ENCODE results near the gene PAK5. TPM values are rescaled to one million over a fixed set of nuclear protein-coding genes. Genes with fewer than 3 reads are reported as not detected.

Gene PAK5
- total and polyA plus RNA-seq, 9 of the 15 experiments (the other 6 are each of a cell fraction or from before 2014, with no cell fraction given) = not detected

DNA sequence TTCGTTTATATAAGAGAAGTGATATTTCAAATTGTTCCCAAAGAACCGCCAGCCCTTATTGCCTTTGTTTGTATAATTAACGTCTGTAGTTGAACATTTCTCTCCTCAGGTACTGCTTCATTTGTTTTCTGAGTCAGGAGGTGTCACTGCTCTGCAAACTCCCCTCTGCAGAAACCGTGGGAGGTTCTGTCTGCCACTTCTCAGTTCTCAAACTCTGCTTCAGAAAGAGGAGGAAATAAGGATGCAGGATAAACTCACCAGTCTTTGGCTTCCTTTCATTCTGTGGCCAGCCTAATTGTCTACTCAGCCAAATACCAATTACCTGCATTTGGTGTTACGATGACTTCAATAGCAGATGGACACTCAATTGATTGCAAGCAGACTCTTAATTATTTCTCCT lies 149.8 kb downstream of the PAK5 start:
- no peaks in the 10 kb centered on the region for H3K27me3 ChIP-seq (ENCODE audit: control insufficient read depth in 2 of 2, insufficient read depth in 2 of 2, low read length in 2 of 2)
- ChIA-PET POLR2A (no interaction called here), CTCF (ENCODE audit: low intra/inter-chr PET ratio) (no interaction called here)
- 4% methylated on average over 4 of the region's 5 CpGs for WGBS (ENCODE audit: insufficient coverage, low coverage, missing lambda C conversion rate)
- TF ChIP-seq, protein P1, sequence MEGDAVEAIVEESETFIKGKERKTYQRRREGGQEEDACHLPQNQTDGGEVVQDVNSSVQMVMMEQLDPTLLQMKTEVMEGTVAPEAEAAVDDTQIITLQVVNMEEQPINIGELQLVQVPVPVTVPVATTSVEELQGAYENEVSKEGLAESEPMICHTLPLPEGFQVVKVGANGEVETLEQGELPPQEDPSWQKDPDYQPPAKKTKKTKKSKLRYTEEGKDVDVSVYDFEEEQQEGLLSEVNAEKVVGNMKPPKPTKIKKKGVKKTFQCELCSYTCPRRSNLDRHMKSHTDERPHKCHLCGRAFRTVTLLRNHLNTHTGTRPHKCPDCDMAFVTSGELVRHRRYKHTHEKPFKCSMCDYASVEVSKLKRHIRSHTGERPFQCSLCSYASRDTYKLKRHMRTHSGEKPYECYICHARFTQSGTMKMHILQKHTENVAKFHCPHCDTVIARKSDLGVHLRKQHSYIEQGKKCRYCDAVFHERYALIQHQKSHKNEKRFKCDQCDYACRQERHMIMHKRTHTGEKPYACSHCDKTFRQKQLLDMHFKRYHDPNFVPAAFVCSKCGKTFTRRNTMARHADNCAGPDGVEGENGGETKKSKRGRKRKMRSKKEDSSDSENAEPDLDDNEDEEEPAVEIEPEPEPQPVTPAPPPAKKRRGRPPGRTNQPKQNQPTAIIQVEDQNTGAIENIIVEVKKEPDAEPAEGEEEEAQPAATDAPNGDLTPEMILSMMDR (IDR thresholded peaks at IDR 0.05 in 2 of 3, conservative IDR thresholded peaks at IDR 0.05 in 1 of 3; ENCODE audit: insufficient read depth in 2 of 3, low read depth in 1 of 3, low read length in 3 of 3) = no peak
- TF ChIP-seq PHF20 (IDR thresholded peaks at IDR 0.05; ENCODE audit: partially characterized antibody) (no peak), CAMTA2 (CRISPR knock-in tag; conservative IDR thresholded peaks at IDR 0.05) (no peak), RUNX1 (IDR thresholded peaks at IDR 0.05; ENCODE audit: low read depth) (no peak), EP400 (IDR thresholded peaks at IDR 0.05) (no peak), CBFA2T3 (IDR thresholded peaks at IDR 0.05) (no peak), POLR3G (IDR thresholded peaks at IDR 0.05; ENCODE audit: extremely low read depth, insufficient read length, insufficient replicate concordance) (no peak), ZNF583 (CRISPR knock-in tag; IDR thresholded peaks at IDR 0.05) (no peak)
- TF ChIP-seq, protein P2, sequence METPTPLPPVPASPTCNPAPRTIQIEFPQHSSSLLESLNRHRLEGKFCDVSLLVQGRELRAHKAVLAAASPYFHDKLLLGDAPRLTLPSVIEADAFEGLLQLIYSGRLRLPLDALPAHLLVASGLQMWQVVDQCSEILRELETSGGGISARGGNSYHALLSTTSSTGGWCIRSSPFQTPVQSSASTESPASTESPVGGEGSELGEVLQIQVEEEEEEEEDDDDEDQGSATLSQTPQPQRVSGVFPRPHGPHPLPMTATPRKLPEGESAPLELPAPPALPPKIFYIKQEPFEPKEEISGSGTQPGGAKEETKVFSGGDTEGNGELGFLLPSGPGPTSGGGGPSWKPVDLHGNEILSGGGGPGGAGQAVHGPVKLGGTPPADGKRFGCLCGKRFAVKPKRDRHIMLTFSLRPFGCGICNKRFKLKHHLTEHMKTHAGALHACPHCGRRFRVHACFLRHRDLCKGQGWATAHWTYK (CRISPR knock-in tag; IDR thresholded peaks at IDR 0.05) = no peak
- TF ChIP-seq, protein P3, sequence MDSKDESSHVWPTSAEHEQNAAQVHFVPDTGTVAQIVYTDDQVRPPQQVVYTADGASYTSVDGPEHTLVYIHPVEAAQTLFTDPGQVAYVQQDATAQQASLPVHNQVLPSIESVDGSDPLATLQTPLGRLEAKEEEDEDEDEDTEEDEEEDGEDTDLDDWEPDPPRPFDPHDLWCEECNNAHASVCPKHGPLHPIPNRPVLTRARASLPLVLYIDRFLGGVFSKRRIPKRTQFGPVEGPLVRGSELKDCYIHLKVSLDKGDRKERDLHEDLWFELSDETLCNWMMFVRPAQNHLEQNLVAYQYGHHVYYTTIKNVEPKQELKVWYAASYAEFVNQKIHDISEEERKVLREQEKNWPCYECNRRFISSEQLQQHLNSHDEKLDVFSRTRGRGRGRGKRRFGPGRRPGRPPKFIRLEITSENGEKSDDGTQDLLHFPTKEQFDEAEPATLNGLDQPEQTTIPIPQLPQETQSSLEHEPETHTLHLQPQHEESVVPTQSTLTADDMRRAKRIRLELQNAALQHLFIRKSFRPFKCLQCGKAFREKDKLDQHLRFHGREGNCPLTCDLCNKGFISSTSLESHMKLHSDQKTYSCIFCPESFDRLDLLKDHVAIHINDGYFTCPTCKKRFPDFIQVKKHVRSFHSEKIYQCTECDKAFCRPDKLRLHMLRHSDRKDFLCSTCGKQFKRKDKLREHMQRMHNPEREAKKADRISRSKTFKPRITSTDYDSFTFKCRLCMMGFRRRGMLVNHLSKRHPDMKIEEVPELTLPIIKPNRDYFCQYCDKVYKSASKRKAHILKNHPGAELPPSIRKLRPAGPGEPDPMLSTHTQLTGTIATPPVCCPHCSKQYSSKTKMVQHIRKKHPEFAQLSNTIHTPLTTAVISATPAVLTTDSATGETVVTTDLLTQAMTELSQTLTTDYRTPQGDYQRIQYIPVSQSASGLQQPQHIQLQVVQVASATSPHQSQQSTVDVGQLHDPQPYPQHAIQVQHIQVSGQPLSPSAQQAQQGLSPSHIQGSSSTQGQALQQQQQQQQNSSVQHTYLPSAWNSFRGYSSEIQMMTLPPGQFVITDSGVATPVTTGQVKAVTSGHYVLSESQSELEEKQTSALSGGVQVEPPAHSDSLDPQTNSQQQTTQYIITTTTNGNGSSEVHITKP (IDR thresholded peaks at IDR 0.05; ENCODE audit: partially characterized antibody) = no peak
- no peak for ATAC-seq
- DNase-seq (ENCODE audit: extremely low read depth in 1 of 4, low spot score in 3 of 4) = no peak
- no peak overlapping the region for H3K27ac ChIP-seq (ENCODE audit: extremely low read depth, low read depth, low read length)
- no TSS peak for BruUV-seq (replicated peaks)
- no peaks in the 10 kb centered on the region for H3K4me1 ChIP-seq (replicated peaks in 1 of 2; ENCODE audit: control insufficient read depth in 2 of 2, insufficient read depth in 2 of 2, low read length in 2 of 2)
- in situ Hi-C loops (cut with MboI) = no loop called here
- H4K20me1 ChIP-seq (replicated peaks; ENCODE audit: control insufficient read depth, insufficient read depth, low read length) = no peaks in the 10 kb centered on the region
- H3K4me3 ChIP-seq = no peak overlapping the region
- no peaks in the 10 kb centered on the region for H3K36me3 ChIP-seq (ENCODE audit: control insufficient read depth, insufficient read depth, low read length)
- no peak overlapping the region for H3K4me2 ChIP-seq (ENCODE audit: insufficient read depth, low read length)
- no peaks in the 10 kb centered on the region for H3K9me3 ChIP-seq (replicated peaks; ENCODE audit: control insufficient read depth, insufficient read depth, low read depth, low read length)
- no peaks in the 10 kb centered on the region for H3K79me2 ChIP-seq (ENCODE audit: control insufficient read depth, insufficient read depth, low read length)
- intact Hi-C loops (cut with micrococcal nuclease) = no loop called here
- no peak for FAIRE-seq
- H2AFZ ChIP-seq (ENCODE audit: low read depth, low read length) = no peak overlapping the region
- no peaks in the 10 kb centered on the region for H3K9me1 ChIP-seq (ENCODE audit: control insufficient read depth, insufficient read depth, low read length)
- no peak overlapping the region for H3K9ac ChIP-seq (ENCODE audit: insufficient read depth in 1 of 2, low read depth in 2 of 2, low read length in 2 of 2)
